Inferior parietal cortex (tissue), 1 donor: ENCODE results near the gene MMP8.
"Not testable (repeated sequence)": the region's sequence is repeated elsewhere in the genome, so short reads cannot be mapped to it uniquely, and the experiment has no call there.

Experiments
- DNase-seq: peaks from one replicate; pipeline ENCODE4 v3.0.0-alpha.2; 2016; ENCODE audit errors: extremely low spot score

MMP8 gene

GRCh38 chr11:102724904-102725500 lies at the start of gene MMP8:
MMP8 (minus strand) TSS chr11:102724954; CDS start chr11:102724855, 99 bp downstream.
- DNase-seq, result no peak

GRCh38 chr11:102773386-102773785 lies 48.6 kb upstream of the MMP8 start:
- no peak for DNase-seq

GRCh38 chr11:102771351-102771750 lies 46.6 kb upstream of the MMP8 start:
- no peak for DNase-seq

GRCh38 chr11:102770191-102770590 lies 45.4 kb upstream of the MMP8 start:
- no peak for DNase-seq

- no peak for DNase-seq
Measured at GRCh38 chr11:102767800-102768199, 43.0 kb upstream of the MMP8 start.

- no peak for DNase-seq
Measured at GRCh38 chr11:102763440-102763839, 38.7 kb upstream of the MMP8 start.

GRCh38 chr11:102762361-102762767 lies 37.6 kb upstream of the MMP8 start:
- no peak for DNase-seq

- DNase-seq, result no peak
Measured at GRCh38 chr11:102761646-102762238, 37.0 kb upstream of the MMP8 start.

GRCh38 chr11:102760344-102761035 lies 35.7 kb upstream of the MMP8 start:
- DNase-seq, result no peak

GRCh38 chr11:102757823-102758549 lies 33.2 kb upstream of the MMP8 start:
- no peak for DNase-seq

GRCh38 chr11:102753267-102753666 lies 28.5 kb upstream of the MMP8 start:
- no peak for DNase-seq

- no peak for DNase-seq
Measured at GRCh38 chr11:102751673-102752072, 26.9 kb upstream of the MMP8 start.

- DNase-seq, result no peak
Measured at GRCh38 chr11:102749101-102749722, 24.5 kb upstream of the MMP8 start.

GRCh38 chr11:102746746-102747578 lies 22.2 kb upstream of the MMP8 start:
- not testable (repeated sequence) for DNase-seq

GRCh38 chr11:102734650-102735049 lies 9.9 kb upstream of the MMP8 start:
- no peak for DNase-seq

GRCh38 chr11:102733232-102733875 lies 8.6 kb upstream of the MMP8 start:
- no peak for DNase-seq

- DNase-seq, result not testable (repeated sequence)
Measured at GRCh38 chr11:102730944-102731343, 6.2 kb upstream of the MMP8 start.

GRCh38 chr11:102729849-102730815 lies 5.4 kb upstream of the MMP8 start:
- no peak for DNase-seq

GRCh38 chr11:102727890-102728289 lies 3.1 kb upstream of the MMP8 start:
- no peak for DNase-seq
